KMS-11 (cell line): ENCODE results near the gene BRD7.

Experiments used
- H2AFZ ChIP-seq: fragments of 200-600 bp; sonication (generic); 2 replicates; pipeline ENCODE4 v1.6.1; 2016; ENCODE audit warnings: antibody characterized with exemption, mixed run types, low read depth
- H3K27ac ChIP-seq: fragments of 200-600 bp; sonication (generic); 2 replicates; pipeline ENCODE4 v1.6.1; 2016; ENCODE audit warnings: mild to moderate bottlenecking, mixed run types
- H3K27me3 ChIP-seq: fragments of 200-600 bp; sonication (generic); 2 replicates; pipeline ENCODE4 v1.6.1; 2017; ENCODE audit warnings: mild to moderate bottlenecking, low read depth, mixed run types, moderate library complexity; ENCODE audit not compliant: insufficient read depth
- H3K36me3 ChIP-seq: fragments of 200-600 bp; sonication (generic); 2 replicates; pipeline ENCODE4 v1.6.1; 2017; ENCODE audit warnings: mild to moderate bottlenecking, mixed run types; ENCODE audit not compliant: insufficient read depth
- H3K4me1 ChIP-seq: fragments of 200-600 bp; sonication (generic); 2 replicates; pipeline ENCODE4 v1.6.1; 2016; ENCODE audit warnings: mild to moderate bottlenecking, low read depth, mixed run types; ENCODE audit not compliant: poor library complexity, severe bottlenecking
- H3K4me2 ChIP-seq: fragments of 200-600 bp; sonication (generic); 2 replicates; pipeline ENCODE4 v1.7.0; 2016; ENCODE audit warnings: mild to moderate bottlenecking, mixed run types
- H3K4me3 ChIP-seq: fragments of 200-600 bp; sonication (generic); IDR thresholded peaks from 2 replicates; pipeline ENCODE4 v1.6.1; 2017; ENCODE audit warnings: low read depth, low read length, mixed read lengths; ENCODE audit not compliant: insufficient read depth
- H3K79me2 ChIP-seq: fragments of 200-600 bp; sonication (generic); 2 replicates; pipeline ENCODE4 v1.6.1; 2016; ENCODE audit warnings: low read depth, mixed run types; ENCODE audit not compliant: insufficient read depth
- H3K9ac ChIP-seq: fragments of 200-600 bp; sonication (generic); 2 replicates; pipeline ENCODE4 v1.6.1; 2016; ENCODE audit warnings: mild to moderate bottlenecking, mixed run types
- H4K20me1 ChIP-seq: fragments of 200-600 bp; sonication (generic); 2 replicates; pipeline ENCODE4 v1.6.1; 2016; ENCODE audit warnings: mild to moderate bottlenecking, mixed run types; ENCODE audit not compliant: insufficient read depth
- CTCF ChIP-seq: fragments of 200-600 bp; sonication (generic); conservative IDR thresholded peaks from 2 replicates; pipeline ENCODE4 v1.6.1; 2017; ENCODE audit warnings: low read depth, mild to moderate bottlenecking, antibody characterized with exemption, low read length, moderate library complexity, mixed read lengths

The BRD7 gene

GRCh38 chr16:50326835-50327465 is 41.8 kb downstream of the BRD7 start:
- H3K9ac ChIP-seq = no peak overlapping the region
- no peaks in the 10 kb centered on the region for H4K20me1 ChIP-seq
- H3K4me2 ChIP-seq = peak overlapping the region; percentile 2; the same call in 1 of the 2 replicates
- no peaks in the 10 kb centered on the region for H3K27me3 ChIP-seq
- TF ChIP-seq CTCF = peak; percentile 85
- H3K36me3 ChIP-seq = no peaks in the 10 kb centered on the region
- H3K4me1 ChIP-seq = peaks cover 12% of the 10 kb centered on the region
- H3K79me2 ChIP-seq = 0 out of 2 replicates have a peak, but pooled peaks cover 4% of the 10 kb centered on the region
- H3K4me3 ChIP-seq = no peak overlapping the region
- H2AFZ ChIP-seq = no peak overlapping the region
- peak overlapping the region; percentile 26; the same call in 1 of the 2 replicates for H3K27ac ChIP-seq

- Histone ChIP-seq H3K4me2 (no peak overlapping the region), H3K27me3 (no peaks in the 10 kb centered on the region), H3K36me3 (no peaks in the 10 kb centered on the region; the same call in 1 of the 2 replicates), H3K4me3 (no peak overlapping the region), H2AFZ (no peak overlapping the region), H3K9ac (no peak overlapping the region), H3K4me1 (peaks cover 12% of the 10 kb centered on the region), H4K20me1 (no peaks in the 10 kb centered on the region), H3K79me2 (no peaks in the 10 kb centered on the region), H3K27ac (no peak overlapping the region)
- TF ChIP-seq CTCF = no peak
Observed at GRCh38 chr16:50326264-50326663, 42.5 kb downstream of the BRD7 start.

GRCh38 chr16:50324345-50324744 is 44.4 kb downstream of the BRD7 start:
- H3K4me2 ChIP-seq = no peak overlapping the region
- H3K79me2 ChIP-seq = no peaks in the 10 kb centered on the region
- H3K27me3 ChIP-seq = no peaks in the 10 kb centered on the region
- no peak overlapping the region for H2AFZ ChIP-seq
- no peaks in the 10 kb centered on the region for H4K20me1 ChIP-seq
- no peak for TF ChIP-seq CTCF
- no peak overlapping the region for H3K27ac ChIP-seq
- no peaks in the 10 kb centered on the region; the same call in 1 of the 2 replicates for H3K36me3 ChIP-seq
- H3K4me3 ChIP-seq = no peak overlapping the region
- peaks cover 12% of the 10 kb centered on the region for H3K4me1 ChIP-seq
- no peak overlapping the region for H3K9ac ChIP-seq

DNA sequence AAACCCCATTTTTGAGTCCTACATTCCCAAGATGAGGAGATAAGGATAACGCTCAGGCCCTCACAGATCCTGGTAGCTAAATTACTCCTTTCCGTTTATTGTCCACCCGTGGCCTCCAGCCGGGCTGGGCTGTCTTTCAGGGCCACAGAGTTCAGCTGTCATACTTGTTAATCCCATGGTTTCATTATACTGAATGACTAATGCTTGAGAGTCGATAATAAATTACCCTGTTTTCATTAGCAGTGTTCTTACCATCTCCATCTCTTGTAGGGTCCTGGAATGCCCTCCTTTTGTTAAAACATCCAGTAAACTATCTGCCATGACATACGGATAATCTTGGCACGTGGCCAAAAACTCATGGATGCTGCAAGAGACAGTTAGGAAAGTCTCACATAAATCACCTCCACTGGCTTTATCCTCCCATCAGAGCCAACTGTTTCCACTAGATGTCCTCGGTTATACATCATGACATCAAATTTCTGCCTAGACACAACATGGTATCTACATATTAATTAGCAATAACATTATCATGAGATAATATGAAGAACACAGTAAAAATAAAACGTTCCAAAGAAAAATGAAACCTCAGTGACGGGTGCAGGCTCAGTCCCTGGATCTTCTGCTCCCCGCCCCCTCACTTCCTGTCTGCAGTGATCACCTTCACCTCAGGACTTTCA is 45.3 kb downstream of the BRD7 start:
- Histone ChIP-seq H4K20me1 (no peaks in the 10 kb centered on the region), H3K4me2 (no peak overlapping the region), H3K36me3 (no peaks in the 10 kb centered on the region; the same call in 1 of the 2 replicates), H3K79me2 (no peaks in the 10 kb centered on the region), H3K9ac (no peak overlapping the region), H3K27me3 (no peaks in the 10 kb centered on the region), H2AFZ (no peak overlapping the region), H3K4me3 (no peak overlapping the region), H3K4me1 (peaks cover 12% of the 10 kb centered on the region), H3K27ac (no peak overlapping the region)
- peak; percentile 31; the same call in 1 of the 2 replicates for TF ChIP-seq CTCF
